K562 (cell line): ENCODE data around the gene TSHZ1. TPM values are rescaled to one million over a fixed set of nuclear protein-coding genes. Genes with fewer than 3 reads are reported as not detected.

Source experiments
- ATAC-seq: fragments of 200-7000 bp; cut with Tn5 transposase; 3 replicates; pipeline ENCODE4 v1.9.1; 2020; ENCODE audit warnings: moderate library complexity
- BruUV-seq: library from RNA; stranded (reverse); fragments of 400-500 nt; replicated peaks from 2 replicates; lab custom pipeline; 2021; lab: Mats Ljungman, UMichigan
- CTCF ChIA-PET: fragments of 300-600 bp; formaldehyde crosslinking; extraction: SDS; loops from one replicate; lab custom pipeline; 2021; ENCODE audit warnings: low intra/inter-chr PET ratio; lab: Yijun Ruan, JAX
- POLR2A ChIA-PET: fragments of 300-600, 350-650 bp; sonication (Branson Sonifier 250); formaldehyde crosslinking; extraction: SDS; loops from one replicate; lab custom pipeline; 2021; ENCODE audit warnings: antibody characterized with exemption, inconsistent platforms; lab: Yijun Ruan, JAX
- DNase-seq, 4 experiments: peaks; one replicate each; pipeline versions ENCODE4 v3.0.0 to v3.0.0-alpha.2; 2011 to 2018; ENCODE audit warnings: low spot score in 3 of 4, mixed read lengths in 3 of 4; ENCODE audit errors: extremely low read depth in 1 of 4
- FAIRE-seq: peaks from 2 replicates; lab custom pipeline; 2011; peaks lifted over from hg19 to GRCh38; lab: Jason Lieb, UNC
- H2AFZ ChIP-seq: 2 replicates; pipeline ENCODE4 v1.6.0; 2011; ENCODE audit warnings: low read depth, low read length, control low read depth, inconsistent platforms
- H3K27ac ChIP-seq: fragments of 200-600 bp; 3 replicates; pipeline ENCODE4 v1.8.0; 2011; ENCODE audit warnings: low read depth, mild to moderate bottlenecking, control low read depth, inconsistent platforms, low read length, moderate library complexity, mixed read lengths; ENCODE audit errors: extremely low read depth
- H3K27me3 ChIP-seq, 2 experiments: fragments of 300-600 bp in 1 of 2; 2 replicates in 1 of 2; 3 replicates in 1 of 2; pipeline versions ENCODE4 v1.6.0 to v1.8.0; 2011; ENCODE audit warnings: inconsistent platforms in 2 of 2, low read length in 2 of 2, mild to moderate bottlenecking in 1 of 2, mixed read lengths in 1 of 2, moderate library complexity in 1 of 2; ENCODE audit not compliant: control insufficient read depth in 2 of 2, insufficient read depth in 2 of 2
- H3K36me3 ChIP-seq: fragments of 300-600 bp; 3 replicates; pipeline ENCODE4 v1.8.0; 2011; ENCODE audit warnings: mild to moderate bottlenecking, low read length, inconsistent platforms; ENCODE audit not compliant: control insufficient read depth, insufficient read depth
- H3K4me1 ChIP-seq, 2 experiments: fragments of 200-600 bp in 1 of 2; replicated peaks in 1 of 2; 2 replicates in 1 of 2; 3 replicates in 1 of 2; pipeline versions ENCODE4 v1.5.1 to v1.8.0; 2011; ENCODE audit warnings: inconsistent platforms in 2 of 2, low read length in 2 of 2, mild to moderate bottlenecking in 1 of 2, mixed read lengths in 1 of 2, moderate library complexity in 1 of 2; ENCODE audit not compliant: control insufficient read depth in 2 of 2, insufficient read depth in 2 of 2
- H3K4me2 ChIP-seq: 2 replicates; pipeline ENCODE4 v1.6.1; 2011; ENCODE audit warnings: low read length, control low read depth, inconsistent platforms, mixed read lengths; ENCODE audit not compliant: insufficient read depth
- H3K4me3 ChIP-seq: fragments of 200-600 bp; sonication (generic), shearing (Covaris generic); 2 replicates; pipeline ENCODE4 v1.5.1; 2016; ENCODE audit warnings: control low read depth, inconsistent platforms
- H3K79me2 ChIP-seq: fragments of 200-600 bp; 3 replicates; pipeline ENCODE4 v1.8.0; 2011; ENCODE audit warnings: low read length, inconsistent platforms; ENCODE audit not compliant: control insufficient read depth, insufficient read depth
- H3K9ac ChIP-seq, 2 experiments: 2 replicates each; pipeline versions ENCODE4 v1.6.0 to v1.6.1; 2011; ENCODE audit warnings: low read depth in 2 of 2, low read length in 2 of 2, control low read depth in 1 of 2, inconsistent platforms in 1 of 2, mild to moderate bottlenecking in 1 of 2, mixed read lengths in 1 of 2; ENCODE audit not compliant: insufficient read depth in 1 of 2
- H3K9me1 ChIP-seq: one replicate; pipeline ENCODE4 v1.6.0; 2011; ENCODE audit warnings: inconsistent platforms, mild to moderate bottlenecking, low read length, moderate library complexity; ENCODE audit not compliant: control insufficient read depth, insufficient read depth
- H3K9me3 ChIP-seq: replicated peaks from 2 replicates; pipeline ENCODE4 v1.5.1; 2011; ENCODE audit warnings: low read depth, low read length, inconsistent platforms; ENCODE audit not compliant: control insufficient read depth, insufficient read depth
- H4K20me1 ChIP-seq: replicated peaks from 2 replicates; pipeline ENCODE4 v1.6.1; 2011; ENCODE audit warnings: low read length, inconsistent platforms, mixed read lengths; ENCODE audit not compliant: control insufficient read depth, insufficient read depth
- ERF ChIP-seq: fragments of 450-650 bp; formaldehyde crosslinking; IDR thresholded peaks from 2 replicates; pipeline ENCODE4 v1.4.0; 2020; ENCODE audit warnings: mild to moderate bottlenecking, mixed read lengths
- FOXK2 ChIP-seq, 2 experiments: fragments of 450-650 bp; IDR thresholded peaks in 1 of 2; conservative IDR thresholded peaks in 1 of 2; 2 replicates each; pipeline ENCODE4 v1.6.1; 2016; ENCODE audit warnings: low read depth in 2 of 2, mild to moderate bottlenecking in 1 of 2
- GTF2F1 ChIP-seq: IDR thresholded peaks from 2 replicates; pipeline ENCODE4 v1.6.1; 2011; ENCODE audit warnings: low read depth, low read length, improper control_type of control experiment
- HMGN3 ChIP-seq: IDR thresholded peaks from 2 replicates; pipeline ENCODE4 v1.6.1; 2011; ENCODE audit warnings: borderline replicate concordance, low read depth, mild to moderate bottlenecking, mixed read lengths, low read length; ENCODE audit not compliant: insufficient read length; ENCODE audit errors: extremely low read depth
- KLF16 ChIP-seq: IDR thresholded peaks from 2 replicates; pipeline ENCODE4 v1.6.1; 2016; ENCODE audit warnings: antibody characterized with exemption
- LEF1 ChIP-seq: fragments of 450-650 bp; IDR thresholded peaks from 2 replicates; pipeline ENCODE4 v1.6.1; 2016; ENCODE audit warnings: mild to moderate bottlenecking
- PHF21A ChIP-seq: fragments of 450-650 bp; IDR thresholded peaks from 2 replicates; pipeline ENCODE4 v1.6.1; 2017; ENCODE audit warnings: low read depth, borderline replicate concordance
- RBM34 ChIP-seq: fragments of 200-400 bp; formaldehyde crosslinking; IDR thresholded peaks from 2 replicates; pipeline ENCODE4 v1.6.1; 2018; ENCODE audit warnings: low read length, borderline replicate concordance; ENCODE audit not compliant: insufficient read depth
- SMARCA5 ChIP-seq: fragments of 450-650 bp; IDR thresholded peaks from 2 replicates; pipeline ENCODE4 v1.6.1; 2016
- TAF7 ChIP-seq: fragments of 450-650 bp; IDR thresholded peaks from 2 replicates; pipeline ENCODE4 v1.6.1; 2016; ENCODE audit warnings: missing genetic modification characterization, missing compliant biosample characterization
- TBL1XR1 ChIP-seq, 2 experiments: IDR thresholded peaks; 2 replicates each; pipeline ENCODE4 v1.6.1; 2012; ENCODE audit warnings: improper control_type of control experiment in 2 of 2, low read length in 2 of 2, mild to moderate bottlenecking in 1 of 2
- WHSC1 ChIP-seq: IDR thresholded peaks from one replicate; pipeline ENCODE4 v1.6.1; 2012; ENCODE audit warnings: low read length, control low read depth, inconsistent platforms
- ZFP1 ChIP-seq: fragments of 450-650 bp; formaldehyde crosslinking; IDR thresholded peaks from 2 replicates; pipeline ENCODE4 v1.4.0; 2020; ENCODE audit warnings: mild to moderate bottlenecking, mixed read lengths
- ZNF197 ChIP-seq: fragments of 200-800 bp; sonication (Bioruptor generic); IDR thresholded peaks from 2 replicates; pipeline ENCODE4 v1.6.1; 2016; ENCODE audit warnings: low read depth, missing genetic modification characterization, missing compliant biosample characterization
- ZNF41 ChIP-seq: fragments of 250-450 bp; sonication (Bioruptor Pico); conservative IDR thresholded peaks from 2 replicates; pipeline ENCODE4 v1.4.0; 2020; ENCODE audit warnings: mild to moderate bottlenecking
- ZNF431 ChIP-seq: sonication (generic); formaldehyde crosslinking; IDR thresholded peaks from 2 replicates; pipeline ENCODE4 v1.8.0; 2022; ENCODE audit warnings: mild to moderate bottlenecking, missing genetic modification reagents
- ZNF445 ChIP-seq: fragments of 250-450 bp; sonication (Bioruptor Pico); IDR thresholded peaks from 2 replicates; pipeline ENCODE4 v1.4.0; 2020; ENCODE audit warnings: low read depth, mild to moderate bottlenecking, moderate library complexity
- WGBS: fragments of 100-300 bp; shearing (Covaris generic); methylation state at CpG from one replicate; pipeline ENCODE4 v1.1.6; 2016; ENCODE audit warnings: low coverage, mixed read lengths; ENCODE audit not compliant: insufficient coverage; ENCODE audit errors: missing lambda C conversion rate; 5-methylcytosine and 5-hydroxymethylcytosine counted together
- in situ Hi-C: fragments of 300-500 bp; cut with MboI; formaldehyde crosslinking; loops from 4 replicates; pipeline ENCODE4 v1.15.0; 2018; ENCODE audit warnings: inconsistent platforms, mixed read lengths
- intact Hi-C: fragments of 100-400 bp; cut with micrococcal nuclease; formaldehyde crosslinking; loops from 2 replicates; pipeline ENCODE4 v1.14.2; 2022
- polyA plus RNA-seq, 8 experiments: library from polyadenylated mRNA; depleted of rRNA in 4 of 8; stranded (reverse) in 5 of 8; unstranded in 3 of 8; fragments of >200 nt; fragmentation: Nextera tagmentation in 2 of 8; fragmentation: Illumina TruSeq in 1 of 8; extraction: Ambion mirVana in 2 of 8; extraction: Trizol in 1 of 8; gene quantifications; 2 replicates each; pipeline versions ENCODE4 v1.2.1 to v1.2.3, GENCODE V29; 2011 to 2014; ENCODE audit warnings: inconsistent platforms in 1 of 8, missing spikeins in 1 of 8
- total RNA-seq, 7 experiments: library from RNA; depleted of rRNA in 6 of 7; stranded (reverse); fragments of >200 nt in 6 of 7; fragmentation: Illumina TruSeq in 2 of 7; extraction: Trizol in 2 of 7; gene quantifications; 2 replicates each; pipeline versions ENCODE4 v1.2.1 to v1.2.3, GENCODE V29; 2011 to 2021; ENCODE audit warnings: low replicate concordance in 1 of 7
- TF ChIP-seq, protein P1 (sequence below): fragments of 450-650 bp; IDR thresholded peaks from 2 replicates; pipeline ENCODE4 v1.6.1; 2016; ENCODE audit warnings: low read depth, mild to moderate bottlenecking, moderate library complexity
- TF ChIP-seq, protein P2 (sequence below): fragments of 250-450 bp; sonication (Bioruptor Pico); IDR thresholded peaks from 2 replicates; pipeline ENCODE4 v1.9.0; 2021; ENCODE audit warnings: mild to moderate bottlenecking
- TF ChIP-seq, protein P3 (sequence below), 2 experiments: fragments of 450-650 bp in 1 of 2; IDR thresholded peaks; 2 replicates each; pipeline ENCODE4 v1.6.1; 2011 to 2017; ENCODE audit warnings: low read depth in 2 of 2, antibody characterized with exemption in 1 of 2, borderline replicate concordance in 1 of 2, low read length in 1 of 2, mild to moderate bottlenecking in 1 of 2, mixed read lengths in 1 of 2; ENCODE audit not compliant: control insufficient read depth in 1 of 2

The TSHZ1 gene
- total and polyA plus RNA-seq, 9 of the 15 experiments (the other 6 are each of a cell fraction or from before 2014, with no cell fraction given) = 1.1 to 7.2 (median 2.7) TPM

DNA sequence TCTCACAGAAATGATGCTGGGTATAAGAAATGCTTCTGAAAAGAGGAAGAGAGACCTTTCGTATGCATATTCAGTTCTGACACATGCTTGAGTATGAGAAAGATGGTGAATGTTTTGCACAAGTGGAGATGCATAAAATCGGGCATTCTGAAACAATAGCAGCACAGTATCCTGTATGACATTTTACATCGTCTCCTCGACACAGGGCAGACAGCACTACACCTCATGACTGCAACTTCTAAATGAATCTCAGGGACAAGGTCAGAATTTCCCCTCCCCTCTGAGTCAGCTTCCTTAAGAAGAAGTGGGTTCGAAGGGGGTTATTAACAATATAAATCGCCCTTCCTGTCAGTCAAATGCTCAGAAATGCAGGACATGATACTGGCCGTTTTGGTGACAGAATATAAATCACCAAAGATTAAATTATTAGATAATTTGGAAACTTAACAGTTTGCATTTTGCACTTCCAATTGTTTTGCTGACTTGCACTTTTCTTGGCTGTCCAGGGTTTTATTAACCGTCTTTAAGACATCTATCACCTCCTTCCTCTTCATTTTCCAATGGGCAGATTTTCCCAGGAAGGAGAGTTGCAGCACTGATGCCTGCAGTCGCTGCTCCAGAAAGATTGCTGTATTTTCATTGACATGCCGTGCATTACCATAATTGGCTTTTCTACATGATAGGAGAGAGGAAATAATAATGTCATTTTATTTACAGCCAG lies 57.2 kb downstream of the TSHZ1 start (continued):
- TF ChIP-seq WHSC1 (no peak), ZFP1 (CRISPR knock-in tag) (no peak), PHF21A (no peak), ZNF431 (CRISPR knock-in tag) (no peak), LEF1 (no peak)
- TF ChIP-seq, all 486 proteins: peak for 6

DNA sequence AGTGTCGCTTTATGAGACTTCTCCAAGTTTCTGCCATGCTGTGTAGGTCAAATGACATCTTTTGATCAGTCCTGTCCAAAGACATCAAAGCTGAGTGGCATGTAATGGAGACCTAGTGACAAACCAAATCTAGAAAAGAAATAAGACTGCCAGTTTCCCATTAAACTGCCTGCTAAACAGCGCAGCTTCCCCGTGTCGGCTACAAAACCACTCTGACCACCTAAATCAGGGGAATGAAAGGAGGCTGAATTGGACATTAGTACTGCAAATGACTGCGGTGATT lies 57.7 kb downstream of the TSHZ1 start:
- Histone ChIP-seq H3K4me3 (no peak overlapping the region), H3K4me2 (no peak overlapping the region), H4K20me1 (peaks cover 7% of the 10 kb centered on the region), H3K9ac (no peak overlapping the region), H3K9me1 (no peaks in the 10 kb centered on the region), H3K36me3 (no peaks in the 10 kb centered on the region), H3K79me2 (no peaks in the 10 kb centered on the region), H3K9me3 (no peaks in the 10 kb centered on the region), H3K27me3 (no peaks in the 10 kb centered on the region; a peak in 1 of 5 replicates), H3K4me1 (no peaks in the 10 kb centered on the region; a peak in 1 of 5 replicates), H3K27ac (no peak overlapping the region), H2AFZ (no peak overlapping the region)
- POLR2A ChIA-PET = no interaction called here
- no peak for ATAC-seq
- CTCF ChIA-PET = no interaction called here
- 64% methylated on average over 5 of the region's 5 CpGs for WGBS
- no peak for DNase-seq
- in situ Hi-C loops = no loop called here
- FAIRE-seq = no peak
- BruUV-seq = no TSS peak
- intact Hi-C loops = no loop called here
- no peak for TF ChIP-seq TBL1XR1 (IDR thresholded peaks at IDR 0.05; ENCODE audit: low read length in 2 of 2)
- no peak for TF ChIP-seq RBM34
- no peak for TF ChIP-seq KLF16
- TF ChIP-seq, protein P1, sequence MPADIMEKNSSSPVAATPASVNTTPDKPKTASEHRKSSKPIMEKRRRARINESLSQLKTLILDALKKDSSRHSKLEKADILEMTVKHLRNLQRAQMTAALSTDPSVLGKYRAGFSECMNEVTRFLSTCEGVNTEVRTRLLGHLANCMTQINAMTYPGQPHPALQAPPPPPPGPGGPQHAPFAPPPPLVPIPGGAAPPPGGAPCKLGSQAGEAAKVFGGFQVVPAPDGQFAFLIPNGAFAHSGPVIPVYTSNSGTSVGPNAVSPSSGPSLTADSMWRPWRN = no peak
- no peak for TF ChIP-seq ZNF197 (CRISPR knock-in tag)
- TF ChIP-seq ZNF445 (CRISPR knock-in tag) = no peak
- TF ChIP-seq ERF (CRISPR knock-in tag) = no peak
- TF ChIP-seq TAF7 = no peak
- TF ChIP-seq, protein P2, sequence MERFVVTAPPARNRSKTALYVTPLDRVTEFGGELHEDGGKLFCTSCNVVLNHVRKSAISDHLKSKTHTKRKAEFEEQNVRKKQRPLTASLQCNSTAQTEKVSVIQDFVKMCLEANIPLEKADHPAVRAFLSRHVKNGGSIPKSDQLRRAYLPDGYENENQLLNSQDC (CRISPR knock-in tag) = no peak
- no peak for TF ChIP-seq FOXK2 (conservative IDR thresholded peaks at IDR 0.05 in 1 of 2, IDR thresholded peaks at IDR 0.05 in 1 of 2; ENCODE audit: low read depth in 2 of 2)
- no peak for TF ChIP-seq GTF2F1
- TF ChIP-seq, protein P3, sequence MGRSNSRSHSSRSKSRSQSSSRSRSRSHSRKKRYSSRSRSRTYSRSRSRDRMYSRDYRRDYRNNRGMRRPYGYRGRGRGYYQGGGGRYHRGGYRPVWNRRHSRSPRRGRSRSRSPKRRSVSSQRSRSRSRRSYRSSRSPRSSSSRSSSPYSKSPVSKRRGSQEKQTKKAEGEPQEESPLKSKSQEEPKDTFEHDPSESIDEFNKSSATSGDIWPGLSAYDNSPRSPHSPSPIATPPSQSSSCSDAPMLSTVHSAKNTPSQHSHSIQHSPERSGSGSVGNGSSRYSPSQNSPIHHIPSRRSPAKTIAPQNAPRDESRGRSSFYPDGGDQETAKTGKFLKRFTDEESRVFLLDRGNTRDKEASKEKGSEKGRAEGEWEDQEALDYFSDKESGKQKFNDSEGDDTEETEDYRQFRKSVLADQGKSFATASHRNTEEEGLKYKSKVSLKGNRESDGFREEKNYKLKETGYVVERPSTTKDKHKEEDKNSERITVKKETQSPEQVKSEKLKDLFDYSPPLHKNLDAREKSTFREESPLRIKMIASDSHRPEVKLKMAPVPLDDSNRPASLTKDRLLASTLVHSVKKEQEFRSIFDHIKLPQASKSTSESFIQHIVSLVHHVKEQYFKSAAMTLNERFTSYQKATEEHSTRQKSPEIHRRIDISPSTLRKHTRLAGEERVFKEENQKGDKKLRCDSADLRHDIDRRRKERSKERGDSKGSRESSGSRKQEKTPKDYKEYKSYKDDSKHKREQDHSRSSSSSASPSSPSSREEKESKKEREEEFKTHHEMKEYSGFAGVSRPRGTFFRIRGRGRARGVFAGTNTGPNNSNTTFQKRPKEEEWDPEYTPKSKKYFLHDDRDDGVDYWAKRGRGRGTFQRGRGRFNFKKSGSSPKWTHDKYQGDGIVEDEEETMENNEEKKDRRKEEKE (IDR thresholded peaks at IDR 0.05; ENCODE audit: borderline replicate concordance in 1 of 2, control insufficient read depth in 1 of 2, low read depth in 2 of 2, low read length in 1 of 2) = no peak
- no peak for TF ChIP-seq HMGN3
- no peak for TF ChIP-seq SMARCA5
- TF ChIP-seq ZNF41 (CRISPR knock-in tag) = no peak
